Upper lobe of left lung (tissue), 6 donors: ENCODE results near the gene CENPF. TPM values are rescaled to one million over a fixed set of nuclear protein-coding genes. Genes with fewer than 3 reads are reported as not detected.

ENCODE experiments used
- ATAC-seq, 2 donors: fragments of 200-7000 bp; cut with Tn5 transposase; one replicate each; pipeline ENCODE4 v1.9.1; 2022; ENCODE audit warnings: mild to moderate bottlenecking in 2 of 2, moderate library complexity in 2 of 2; ENCODE audit not compliant: low FRiP score in 2 of 2
- DNase-seq, 2 donors: peaks; one replicate each; pipeline ENCODE4 v3.0.0-alpha.2; 2019 to 2020
- H3K27ac ChIP-seq, 4 donors: fragments of 200-600 bp; sonication (generic); one replicate each; pipeline ENCODE4 v1.5.1; 2016 to 2019
- H3K27me3 ChIP-seq, 4 donors: fragments of 200-600 bp; sonication (generic); one replicate each; pipeline ENCODE4 v1.5.1; 2017 to 2019
- H3K36me3 ChIP-seq, 4 donors: fragments of 200-600 bp; sonication (generic); one replicate each; pipeline ENCODE4 v1.5.1; 2016 to 2019
- H3K4me1 ChIP-seq, 4 donors: fragments of 200-600 bp; sonication (generic); one replicate each; pipeline ENCODE4 v1.5.1; 2018 to 2019
- H3K4me3 ChIP-seq, 4 donors: fragments of 200-600 bp; sonication (generic); one replicate each; pipeline ENCODE4 v1.5.1; 2017 to 2019; ENCODE audit warnings: mild to moderate bottlenecking in 2 of 4, moderate library complexity in 1 of 4
- H3K9me3 ChIP-seq, 4 donors: fragments of 200-600 bp; sonication (generic); one replicate each; pipeline ENCODE4 v1.5.1; 2018 to 2019
- EP300 ChIP-seq, 4 donors: sonication (generic); formaldehyde crosslinking; IDR thresholded peaks; one replicate each; pipeline ENCODE4 v1.5.1; 2017; ENCODE audit warnings: antibody characterized with exemption in 4 of 4, control low read depth in 2 of 4
- POLR2A ChIP-seq, 4 donors: fragments of 450-650 bp; IDR thresholded peaks; one replicate each; pipeline ENCODE4 v1.5.1; 2016 to 2017; ENCODE audit warnings: antibody characterized with exemption in 4 of 4, mild to moderate bottlenecking in 2 of 4
- POLR2AphosphoS5 ChIP-seq, 2 donors: sonication (generic); formaldehyde crosslinking; IDR thresholded peaks; one replicate each; pipeline ENCODE4 v1.5.1; 2017; ENCODE audit warnings: antibody characterized with exemption in 2 of 2
- WGBS, 2 donors: methylation state at CpG; one replicate each; pipeline ENCODE4 v1.1.5; 2017 to 2018; 5-methylcytosine and 5-hydroxymethylcytosine counted together
- total RNA-seq, 6 donors: library from RNA; depleted of rRNA in 4 of 6; stranded (reverse); fragments of >200 nt in 4 of 6; gene quantifications; one replicate each; pipeline versions ENCODE4 v1.1.0 to v1.2.1, GENCODE V29; 2016 to 2021
- TF ChIP-seq, protein P1 (sequence below), 6 experiments: fragments of 450-650 bp in 4 of 6; fragments of 200-600 bp in 2 of 6; sonication (generic) in 2 of 6; IDR thresholded peaks; one replicate each; pipeline ENCODE4 v1.5.1; 2016 to 2019; ENCODE audit warnings: antibody characterized with exemption in 6 of 6
- donor health status: DM: no; HTN: no; CAD: no; lungs with moderate emphysema.
- donor health status: DM: no; HTN: yes; CAD: no; lungs with severe emphysema.

The CENPF gene
- 10 to 100 TPM in 1 of 6 donors, 1 to 10 TPM in 5; 1.0 to 12.1 (median 3.0) TPM for total RNA-seq

- ATAC-seq (peak; percentile 99 to 100), DNase-seq (peak; percentile 94 to 96)
- no peaks in the 10 kb centered on the region for H3K9me3 ChIP-seq
- no peaks in the 10 kb centered on the region for H3K27me3 ChIP-seq
- 0 to 1% methylated on average over 36 to 41 of the region's 65 CpGs for WGBS, 2 donors
- peaks cover 8 to 15% (median 9%) of the 10 kb centered on the region in 4 donors for H3K4me1 ChIP-seq
- no peaks in the 10 kb centered on the region for H3K36me3 ChIP-seq
- peak within 1 kb of the TSS; percentile 70 to 93 (median 82) for H3K4me3 ChIP-seq
- H3K27ac ChIP-seq, result no peak within 1 kb of the TSS
- TF ChIP-seq EP300 (IDR thresholded peaks at IDR 0.05) (no peak), POLR2AphosphoS5 (IDR thresholded peaks at IDR 0.05) (peak in 1 of 2 donors; percentile 47), POLR2A (IDR thresholded peaks at IDR 0.05) (no peak)
- TF ChIP-seq, protein P1, sequence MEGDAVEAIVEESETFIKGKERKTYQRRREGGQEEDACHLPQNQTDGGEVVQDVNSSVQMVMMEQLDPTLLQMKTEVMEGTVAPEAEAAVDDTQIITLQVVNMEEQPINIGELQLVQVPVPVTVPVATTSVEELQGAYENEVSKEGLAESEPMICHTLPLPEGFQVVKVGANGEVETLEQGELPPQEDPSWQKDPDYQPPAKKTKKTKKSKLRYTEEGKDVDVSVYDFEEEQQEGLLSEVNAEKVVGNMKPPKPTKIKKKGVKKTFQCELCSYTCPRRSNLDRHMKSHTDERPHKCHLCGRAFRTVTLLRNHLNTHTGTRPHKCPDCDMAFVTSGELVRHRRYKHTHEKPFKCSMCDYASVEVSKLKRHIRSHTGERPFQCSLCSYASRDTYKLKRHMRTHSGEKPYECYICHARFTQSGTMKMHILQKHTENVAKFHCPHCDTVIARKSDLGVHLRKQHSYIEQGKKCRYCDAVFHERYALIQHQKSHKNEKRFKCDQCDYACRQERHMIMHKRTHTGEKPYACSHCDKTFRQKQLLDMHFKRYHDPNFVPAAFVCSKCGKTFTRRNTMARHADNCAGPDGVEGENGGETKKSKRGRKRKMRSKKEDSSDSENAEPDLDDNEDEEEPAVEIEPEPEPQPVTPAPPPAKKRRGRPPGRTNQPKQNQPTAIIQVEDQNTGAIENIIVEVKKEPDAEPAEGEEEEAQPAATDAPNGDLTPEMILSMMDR (IDR thresholded peaks at IDR 0.05), result peak in 5 of 6 experiments; percentile 9 to 52 (median 17)
Measured at GRCh38 chr1:214602764-214603657, at the start of gene CENPF. CENPF (plus strand) TSS chr1:214603195; CDS start chr1:214613755, 10,560 bp downstream.

- H3K27ac ChIP-seq, result no peak overlapping the region
- no peak overlapping the region for H3K4me3 ChIP-seq
- H3K9me3 ChIP-seq, result no peaks in the 10 kb centered on the region
- no peaks in the 10 kb centered on the region for H3K27me3 ChIP-seq
- ATAC-seq (peak; percentile 24 to 54), DNase-seq (no peak)
- no peaks in the 10 kb centered on the region for H3K4me1 ChIP-seq
- TF ChIP-seq POLR2A (IDR thresholded peaks at IDR 0.05) (no peak), POLR2AphosphoS5 (IDR thresholded peaks at IDR 0.05) (no peak), EP300 (IDR thresholded peaks at IDR 0.05) (no peak)
- TF ChIP-seq, protein P1 (IDR thresholded peaks at IDR 0.05), result no peak
- 58 to 64% methylated on average over 7 to 8 of the region's 8 CpGs for WGBS, 2 donors
- H3K36me3 ChIP-seq, result no peaks in the 10 kb centered on the region
Measured at GRCh38 chr1:214557952-214558735, 44.9 kb upstream of the CENPF start.

- no peaks in the 10 kb centered on the region for H3K27me3 ChIP-seq
- H3K4me3 ChIP-seq, result no peak overlapping the region
- peaks cover 0 to 8% (median 0%) of the 10 kb centered on the region in 4 donors for H3K4me1 ChIP-seq
- DNase-seq, result no peak
- no peak overlapping the region for H3K27ac ChIP-seq
- TF ChIP-seq POLR2AphosphoS5 (IDR thresholded peaks at IDR 0.05), result no peak
- TF ChIP-seq, protein P1 (IDR thresholded peaks at IDR 0.05), result no peak
- no peak for TF ChIP-seq EP300 (IDR thresholded peaks at IDR 0.05)
- no peak for TF ChIP-seq POLR2A (IDR thresholded peaks at IDR 0.05)
- H3K36me3 ChIP-seq, result no peaks in the 10 kb centered on the region
- ATAC-seq, result no peak
- H3K9me3 ChIP-seq, result no peaks in the 10 kb centered on the region
Measured at GRCh38 chr1:214563881-214564280, 39.1 kb upstream of the CENPF start.

GRCh38 chr1:214565310-214565709 lies 37.7 kb upstream of the CENPF start:
- WGBS, 2 donors, result 70 to 84% methylated on average over 1 of the region's 1 CpG

More at GRCh38 chr1:214565310-214565709, 37.7 kb upstream of the CENPF start:
- no peaks in the 10 kb centered on the region for H3K27me3 ChIP-seq
- ATAC-seq (no peak), DNase-seq (no peak)
- no peaks in the 10 kb centered on the region for H3K36me3 ChIP-seq
- H3K4me3 ChIP-seq, result no peak overlapping the region
- peaks cover 0 to 8% (median 0%) of the 10 kb centered on the region in 4 donors for H3K4me1 ChIP-seq
- TF ChIP-seq EP300 (IDR thresholded peaks at IDR 0.05), result no peak
- TF ChIP-seq, protein P1 (IDR thresholded peaks at IDR 0.05), result no peak
- TF ChIP-seq POLR2A (IDR thresholded peaks at IDR 0.05), result no peak
- TF ChIP-seq POLR2AphosphoS5 (IDR thresholded peaks at IDR 0.05), result no peak
- no peaks in the 10 kb centered on the region for H3K9me3 ChIP-seq
- H3K27ac ChIP-seq, result no peak overlapping the region
